Endodermal cell (in vitro differentiated cells): ENCODE results near the gene PRDM16. TPM values are rescaled to one million over a fixed set of nuclear protein-coding genes. Genes with fewer than 3 reads are reported as not detected.

Experiments
- DNase-seq: peaks from one replicate; pipeline ENCODE4 v3.0.0-alpha.2; 2017
- H3K27ac ChIP-seq: 2 replicates; pipeline ENCODE4 v1.5.1; 2013; ENCODE audit warnings: mild to moderate bottlenecking, low read depth, low read length, moderate library complexity
- H3K27me3 ChIP-seq: 2 replicates; pipeline ENCODE4 v1.6.1; 2013; ENCODE audit warnings: mild to moderate bottlenecking, low read length, moderate library complexity; ENCODE audit not compliant: insufficient read depth, control insufficient read depth, poor library complexity, severe bottlenecking
- H3K36me3 ChIP-seq: 2 replicates; pipeline ENCODE4 v1.7.0; 2013; ENCODE audit warnings: mild to moderate bottlenecking, low read length, moderate library complexity; ENCODE audit not compliant: control insufficient read depth, insufficient read depth
- H3K4me1 ChIP-seq: one replicate; pipeline ENCODE4 v1.7.0; 2013; ENCODE audit warnings: low read length; ENCODE audit not compliant: control insufficient read depth, insufficient read depth
- H3K4me3 ChIP-seq: 2 replicates; pipeline ENCODE4 v1.5.1; 2013; ENCODE audit warnings: mild to moderate bottlenecking, low read length, moderate library complexity
- H3K9ac ChIP-seq: 2 replicates; pipeline ENCODE4 v1.6.1; 2013; ENCODE audit warnings: mild to moderate bottlenecking, low read length, moderate library complexity; ENCODE audit not compliant: poor library complexity, severe bottlenecking; ENCODE audit errors: extremely low read depth
- H3K9me3 ChIP-seq: 2 replicates; pipeline ENCODE4 v1.6.1; 2013; ENCODE audit warnings: mild to moderate bottlenecking, low read length, moderate library complexity; ENCODE audit not compliant: control insufficient read depth
- H3K27ac Mint-ChIP-seq: 2 replicates; pipeline ENCODE4 v1.8.0; 2020; ENCODE audit warnings: mixed read lengths
- H3K27me3 Mint-ChIP-seq: 2 replicates; pipeline ENCODE4 v1.8.0; 2021; ENCODE audit warnings: mild to moderate bottlenecking, mixed read lengths; ENCODE audit not compliant: insufficient read depth
- H3K36me3 Mint-ChIP-seq: 2 replicates; pipeline ENCODE4 v1.8.0; 2020; ENCODE audit warnings: low read depth, mixed read lengths
- H3K4me1 Mint-ChIP-seq: 2 replicates; pipeline ENCODE4 v1.8.0; 2020; ENCODE audit warnings: mixed read lengths
- H3K4me3 Mint-ChIP-seq: 2 replicates; pipeline ENCODE4 v1.8.0; 2020; ENCODE audit warnings: mild to moderate bottlenecking, moderate library complexity, mixed read lengths
- H3K9me3 Mint-ChIP-seq: 2 replicates; pipeline ENCODE4 v1.8.0; 2020; ENCODE audit warnings: mild to moderate bottlenecking, mixed read lengths
- CTCF ChIP-seq: fragments of 200-600 bp; sonication (generic); conservative IDR thresholded peaks from 2 replicates; pipeline ENCODE4 v1.5.0; 2021; ENCODE audit warnings: antibody characterized with exemption, mild to moderate bottlenecking
- WGBS, 2 experiments: methylation state at CpG; one replicate each; pipeline versions ENCODE4 v1.1.5 to v1.1.7; 2013; ENCODE audit warnings: missing lambda C conversion rate in 2 of 2, mixed read lengths in 1 of 2; ENCODE audit not compliant: insufficient coverage in 1 of 2, insufficient read length in 1 of 2; 5-methylcytosine and 5-hydroxymethylcytosine counted together
- total RNA-seq, 2 donors: library from RNA; stranded (reverse); fragmentation: NEBNext Ultra II Directional in 1 of 2; extraction: Animal tissue kit (Norgen Biotek cat#: 25700) in 1 of 2; gene quantifications; 2 replicates in 1 of 2; 3 replicates in 1 of 2; pipeline ENCODE4 v1.2.1, GENCODE V29; 2021

The PRDM16 gene
- total RNA-seq, 2 donors from 2014 or later: 2.1 to 4.0 TPM

DNA sequence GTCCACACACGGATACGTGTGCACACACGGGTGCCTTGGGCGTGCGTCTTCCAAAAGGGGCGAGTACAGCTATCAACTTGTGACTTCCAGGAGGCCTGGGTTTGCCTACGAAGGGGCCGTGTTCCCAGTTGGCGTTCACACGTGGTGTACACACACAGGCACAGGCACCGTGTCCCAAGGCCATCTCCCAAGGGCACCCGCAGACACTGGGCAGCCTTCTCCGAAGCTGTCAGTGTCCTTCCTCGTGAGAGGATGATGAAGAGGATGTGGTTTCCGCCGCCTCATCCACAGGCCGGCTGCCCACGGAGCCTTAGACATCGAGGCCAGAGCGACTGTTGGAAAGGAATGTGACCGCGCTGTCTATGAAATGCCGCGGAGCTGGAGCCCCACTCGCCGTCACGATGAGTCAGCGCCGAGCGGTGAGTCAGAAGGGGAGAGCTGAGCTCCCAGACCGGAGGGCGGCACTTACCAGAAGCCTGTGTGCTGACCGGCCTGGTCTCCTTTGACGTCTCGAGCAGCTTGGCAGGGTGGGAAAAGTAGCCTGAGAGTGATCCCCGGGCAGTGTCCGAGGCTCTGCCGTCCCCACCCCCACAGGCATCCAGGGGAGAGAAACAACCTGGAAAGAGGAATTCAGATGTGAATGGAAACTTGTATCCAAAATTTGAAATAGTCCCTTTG is 244.0 kb downstream of the PRDM16 start:
- peak overlapping the region; percentile 91 for H3K27ac ChIP-seq
- Mint-ChIP-seq H3K4me3 (no peak overlapping the region), H3K27me3 (peaks cover 16% of the 10 kb centered on the region), H3K4me1 (peaks cover 24% of the 10 kb centered on the region), H3K27ac (peak overlapping the region; percentile 85), H3K36me3 (no peaks in the 10 kb centered on the region), H3K9me3 (no peaks in the 10 kb centered on the region)
- no peak overlapping the region for H3K9ac ChIP-seq
- TF ChIP-seq CTCF: no peak
- peak; percentile 87 for DNase-seq
- H3K27me3 ChIP-seq: peaks cover 32% of the 10 kb centered on the region
- H3K4me1 ChIP-seq: peaks cover 9% of the 10 kb centered on the region
- H3K9me3 ChIP-seq: no peaks in the 10 kb centered on the region
- 58 to 65% methylated on average over 32 to 38 of the region's 38 CpGs for WGBS, 2 experiments
- no peaks in the 10 kb centered on the region for H3K36me3 ChIP-seq
- no peak overlapping the region for H3K4me3 ChIP-seq

- no peak overlapping the region for H3K4me3 Mint-ChIP-seq
- WGBS, 2 experiments: 55 to 58% methylated on average over 14 to 22 of the region's 22 CpGs
- no peaks in the 10 kb centered on the region for H3K9me3 Mint-ChIP-seq
- Histone ChIP-seq H3K27ac (peak overlapping the region; percentile 91), H3K4me3 (no peak overlapping the region), H3K9ac (no peak overlapping the region), H3K9me3 (no peaks in the 10 kb centered on the region), H3K36me3 (no peaks in the 10 kb centered on the region), H3K27me3 (peaks cover 32% of the 10 kb centered on the region), H3K4me1 (peaks cover 9% of the 10 kb centered on the region)
- peaks cover 24% of the 10 kb centered on the region for H3K4me1 Mint-ChIP-seq
- peaks cover 16% of the 10 kb centered on the region for H3K27me3 Mint-ChIP-seq
- no peaks in the 10 kb centered on the region for H3K36me3 Mint-ChIP-seq
- peak; percentile 73 for DNase-seq
- peak overlapping the region; percentile 85 for H3K27ac Mint-ChIP-seq
- no peak for TF ChIP-seq CTCF
Measured at GRCh38 chr1:3313576-3313950, 244.6 kb downstream of the PRDM16 start.

- DNase-seq: no peak
- Histone ChIP-seq H3K9ac (no peak overlapping the region), H3K27me3 (peaks cover 32% of the 10 kb centered on the region), H3K27ac (peak overlapping the region; percentile 80), H3K4me3 (no peak overlapping the region), H3K9me3 (no peaks in the 10 kb centered on the region), H3K4me1 (peaks cover 9% of the 10 kb centered on the region), H3K36me3 (no peaks in the 10 kb centered on the region)
- TF ChIP-seq CTCF: no peak
- WGBS, 2 experiments: 35 to 54% methylated on average over 11 to 22 of the region's 22 CpGs
- Mint-ChIP-seq H3K4me3 (no peak overlapping the region), H3K27me3 (peaks cover 16% of the 10 kb centered on the region), H3K36me3 (no peaks in the 10 kb centered on the region), H3K4me1 (peaks cover 24% of the 10 kb centered on the region), H3K27ac (peak overlapping the region; percentile 52), H3K9me3 (no peaks in the 10 kb centered on the region)
Measured at GRCh38 chr1:3314491-3315381, 245.7 kb downstream of the PRDM16 start.
